HepG2 (cell line): ENCODE measurements around the gene NELFB. TPM values are rescaled to one million over a fixed set of nuclear protein-coding genes. Genes with fewer than 3 reads are reported as not detected.

ENCODE experiments used
- ATAC-seq: fragments of 200-7000 bp; cut with Tn5 transposase; 3 replicates; pipeline ENCODE4 v1.9.1; 2020; ENCODE audit warnings: mild to moderate bottlenecking, moderate library complexity
- BruUV-seq: library from RNA; stranded (reverse); fragments of 400-500 nt; replicated peaks from 2 replicates; lab custom pipeline; 2021; lab: Mats Ljungman, UMichigan
- CTCF ChIA-PET: fragments of 300-600 bp; formaldehyde crosslinking; extraction: SDS; loops from one replicate; lab custom pipeline; 2021; ENCODE audit warnings: low total read pairs, inconsistent platforms, low intra/inter-chr PET ratio; lab: Yijun Ruan, JAX
- POLR2A ChIA-PET: fragments of 350-600 bp; sonication (Branson Sonifier 250); formaldehyde crosslinking; loops from one replicate; lab custom pipeline; 2020; ENCODE audit warnings: antibody characterized with exemption, inconsistent platforms; lab: Yijun Ruan, JAX
- DNase-seq: peaks from one replicate; pipeline ENCODE4 v3.0.0-alpha.2; 2015; ENCODE audit warnings: low spot score
- FAIRE-seq: peaks from 3 replicates; lab custom pipeline; 2011; peaks lifted over from hg19 to GRCh38; lab: Jason Lieb, UNC
- H2AFZ ChIP-seq: one replicate; pipeline ENCODE4 v1.6.1; 2011; ENCODE audit warnings: low read length, inconsistent platforms
- H3K27ac ChIP-seq: fragments of 300-600 bp; 3 replicates; pipeline ENCODE4 v1.8.0; 2011; ENCODE audit warnings: mixed run types, mild to moderate bottlenecking, mixed read lengths, low read length, inconsistent platforms; ENCODE audit not compliant: insufficient read depth; ENCODE audit errors: extremely low read length
- H3K27me3 ChIP-seq, 2 experiments: fragments of 200-600 bp in 1 of 2; 2 replicates in 1 of 2; 3 replicates in 1 of 2; pipeline versions ENCODE4 v1.6.0 to v1.8.0; 2011; ENCODE audit warnings: low read length in 2 of 2, mild to moderate bottlenecking in 2 of 2, moderate library complexity in 2 of 2, inconsistent platforms in 1 of 2; ENCODE audit not compliant: insufficient read depth in 2 of 2, control insufficient read depth in 1 of 2
- H3K36me3 ChIP-seq, 2 experiments: fragments of 200-600 bp in 1 of 2; replicated peaks in 1 of 2; 2 replicates in 1 of 2; 3 replicates in 1 of 2; pipeline versions ENCODE4 v1.5.1 to v1.8.0; 2011; ENCODE audit warnings: low read length in 2 of 2, inconsistent platforms in 1 of 2; ENCODE audit not compliant: insufficient read depth in 2 of 2, control insufficient read depth in 1 of 2
- H3K4me1 ChIP-seq: 2 replicates; pipeline ENCODE4 v1.5.1; 2012; ENCODE audit warnings: low read length, inconsistent platforms; ENCODE audit not compliant: insufficient read depth
- H3K4me2 ChIP-seq: 2 replicates; pipeline ENCODE4 v1.6.0; 2011; ENCODE audit warnings: low read depth, low read length, inconsistent platforms
- H3K4me3 ChIP-seq, 3 experiments: fragments of 200-600 bp in 1 of 3; sonication (generic), shearing (Covaris generic) in 1 of 3; replicated peaks in 1 of 3; 2 replicates each; pipeline ENCODE4 v1.5.1; 2011 to 2016; ENCODE audit warnings: low read length in 3 of 3, inconsistent platforms in 2 of 3, low read depth in 2 of 3, mild to moderate bottlenecking in 2 of 3, control low read depth in 1 of 3, mixed read lengths in 1 of 3; ENCODE audit not compliant: insufficient read depth in 1 of 3
- H3K79me2 ChIP-seq: one replicate; pipeline ENCODE4 v1.6.1; 2011; ENCODE audit warnings: low read length, inconsistent platforms; ENCODE audit not compliant: insufficient read depth
- H3K9ac ChIP-seq: 2 replicates; pipeline ENCODE4 v1.6.0; 2011; ENCODE audit warnings: mild to moderate bottlenecking, low read depth, low read length, inconsistent platforms; ENCODE audit not compliant: insufficient read depth
- H3K9me3 ChIP-seq: 2 replicates; pipeline ENCODE4 v1.5.1; 2012; ENCODE audit warnings: mild to moderate bottlenecking, low read length
- H4K20me1 ChIP-seq: 2 replicates; pipeline ENCODE4 v1.6.0; 2011; ENCODE audit warnings: inconsistent platforms, mild to moderate bottlenecking, low read length, moderate library complexity; ENCODE audit not compliant: insufficient read depth
- ARID5B ChIP-seq: IDR thresholded peaks from 2 replicates; pipeline ENCODE4 v1.4.0; 2020; ENCODE audit warnings: mild to moderate bottlenecking, missing genetic modification reagents
- FOXO4 ChIP-seq: sonication (generic); formaldehyde crosslinking; conservative IDR thresholded peaks from 2 replicates; pipeline ENCODE4 v1.8.1; 2023; ENCODE audit warnings: missing genetic modification reagents
- NR2C2 ChIP-seq: sonication (generic); formaldehyde crosslinking; IDR thresholded peaks from 2 replicates; pipeline ENCODE4 v1.4.0; 2020; ENCODE audit warnings: missing genetic modification reagents, mild to moderate bottlenecking, moderate library complexity, borderline replicate concordance
- POLR2AphosphoS2 ChIP-seq: IDR thresholded peaks from 2 replicates; pipeline ENCODE4 v1.6.1; 2011; ENCODE audit warnings: low read depth, low read length, improper control_type of control experiment
- TFDP2 ChIP-seq: sonication (generic); formaldehyde crosslinking; IDR thresholded peaks from 2 replicates; pipeline ENCODE4 v1.4.0; 2020; ENCODE audit warnings: missing genetic modification reagents
- ZNF274 ChIP-seq: sonication (generic); formaldehyde crosslinking; IDR thresholded peaks from 2 replicates; pipeline ENCODE4 v1.5.1; 2020; ENCODE audit warnings: mild to moderate bottlenecking, missing genetic modification reagents
- ZNF546 ChIP-seq: sonication (generic); formaldehyde crosslinking; conservative IDR thresholded peaks from 2 replicates; pipeline ENCODE4 v1.8.1; 2023; ENCODE audit warnings: mild to moderate bottlenecking, missing genetic modification reagents
- ZNF609 ChIP-seq: sonication (generic); formaldehyde crosslinking; IDR thresholded peaks from 2 replicates; pipeline ENCODE4 v1.4.0; 2020; ENCODE audit warnings: mild to moderate bottlenecking, missing genetic modification reagents, borderline replicate concordance
- ZNF691 ChIP-seq: sonication (generic); formaldehyde crosslinking; IDR thresholded peaks from 2 replicates; pipeline ENCODE4 v1.4.0; 2020; ENCODE audit warnings: missing genetic modification reagents, low read depth, mild to moderate bottlenecking, borderline replicate concordance
- WGBS: methylation state at CpG from one replicate; pipeline ENCODE4 v1.1.6; 2017; ENCODE audit warnings: low lambda C conversion rate; 5-methylcytosine and 5-hydroxymethylcytosine counted together
- in situ Hi-C: cut with HindIII; loops from 2 replicates; pipeline ENCODE4 v1.10.0; 2017; ENCODE audit warnings: low pct_unique_long_range_greater_than_20kb; ENCODE audit not compliant: extremely low pct_ligation_motif_present
- intact Hi-C: fragments of 100-400 bp; cut with micrococcal nuclease; formaldehyde crosslinking; loops from one replicate; pipeline ENCODE4 v1.10.0; 2022; ENCODE audit not compliant: unreplicated experiment
- polyA plus RNA-seq, 8 experiments: library from polyadenylated mRNA; depleted of rRNA in 3 of 8; stranded (reverse) in 7 of 8; unstranded in 1 of 8; fragments of >200 nt; fragmentation: Illumina TruSeq in 4 of 8; extraction: Trizol in 4 of 8; gene quantifications; 2 replicates each; pipeline versions ENCODE4 v1.2.1 to v1.2.3, GENCODE V29; 2011 to 2016; ENCODE audit warnings: low read depth in 4 of 8, missing spikeins in 1 of 8, mixed read lengths in 1 of 8; ENCODE audit not compliant: insufficient read depth in 1 of 8
- total RNA-seq, 5 experiments: library from RNA; depleted of rRNA; stranded (reverse); fragments of >200 nt; fragmentation: Illumina TruSeq; extraction: Trizol; gene quantifications; 2 replicates each; pipeline ENCODE4 v1.2.3, GENCODE V29; 2016; ENCODE audit warnings: low read depth in 1 of 5

Gene NELFB
- total and polyA plus RNA-seq, 2 of the 13 experiments (the other 11 are each of a cell fraction or from before 2014, with no cell fraction given), result 26.5 to 45.8 TPM

GRCh38 chr9:137308057-137308619, 53.0 kb downstream of the NELFB start:
- H3K9ac ChIP-seq, result no peak overlapping the region
- peak; percentile 2; the same call in 1 of the 3 replicates for ATAC-seq
- no peak for FAIRE-seq
- H2AFZ ChIP-seq, result no peak overlapping the region
- 35% methylated on average over 11 of the region's 20 CpGs for WGBS
- H3K36me3 ChIP-seq, result no peaks in the 10 kb centered on the region
- ChIA-PET POLR2A (interaction anchor here (0.7 to 1.3 kb wide), 3 partner anchors 11 to 1030 kb away, joined by 3 to 4 read pairs (median 3); partner anchors contain the start of gene TUBB4B), CTCF (no interaction called here)
- peaks cover 25 to 71% of the 10 kb centered on the region in 2 experiments for H3K27me3 ChIP-seq
- no peak overlapping the region for H3K27ac ChIP-seq
- in situ Hi-C loops, result no loop called here
- H4K20me1 ChIP-seq, result no peaks in the 10 kb centered on the region
- peak overlapping the region; percentile 12; the same call in 1 of the 2 replicates for H3K4me2 ChIP-seq
- no peak for DNase-seq
- peaks cover 62% of the 10 kb centered on the region for H3K4me1 ChIP-seq
- H3K4me3 ChIP-seq, result peak overlapping the region in 1 of 3 experiments; percentile 33; a peak in 1 of 6 replicates
- intact Hi-C loops, result loop anchor here (10.0 kb wide), 1 partner anchor 97 kb away; no protein-coding TSS in a partner anchor
- BruUV-seq, result no TSS peak
- no peaks in the 10 kb centered on the region for H3K79me2 ChIP-seq
- H3K9me3 ChIP-seq, result no peaks in the 10 kb centered on the region
- TF ChIP-seq NR2C2 (CRISPR knock-in tag), result no peak
- 0 out of 2 replicates have a peak, but pooled peaks have one; percentile 31 for TF ChIP-seq FOXO4 (CRISPR knock-in tag)
- TF ChIP-seq ZNF546 (CRISPR knock-in tag), result no peak
- no peak for TF ChIP-seq ZNF274 (CRISPR knock-in tag)
- no peak for TF ChIP-seq ZNF609
- no peak for TF ChIP-seq TFDP2 (CRISPR knock-in tag)
- TF ChIP-seq POLR2AphosphoS2, result no peak
- TF ChIP-seq ARID5B (CRISPR knock-in tag), result no peak
- no peak for TF ChIP-seq ZNF691
